Ovary (tissue), 9 donors: Measurements from ENCODE around the gene WNT3. TPM values are rescaled to one million over a fixed set of nuclear protein-coding genes. Genes with fewer than 3 reads are reported as not detected.

Experiments
- DNase-seq, 5 donors: peaks; one replicate each; pipeline ENCODE4 v3.0.0-alpha.2; 2019 to 2020
- H3K27ac ChIP-seq, 2 donors: fragments of 200-600 bp; one replicate each; pipeline versions ENCODE4 v1.5.1 to v1.8.0; 2019 to 2022
- H3K27me3 ChIP-seq: fragments of 200-600 bp; one replicate; pipeline ENCODE4 v1.8.0; 2022
- H3K36me3 ChIP-seq: fragments of 200-600 bp; sonication (generic); one replicate; pipeline ENCODE4 v1.5.1; 2019
- H3K4me1 ChIP-seq: one replicate; pipeline ENCODE4 v1.8.1; 2013; ENCODE audit warnings: mild to moderate bottlenecking, moderate library complexity; ENCODE audit not compliant: insufficient read depth
- H3K4me3 ChIP-seq: fragments of 200-600 bp; sonication (generic); one replicate; pipeline ENCODE4 v1.5.1; 2017
- H3K9me3 ChIP-seq, 2 donors: fragments of 200-600 bp in 1 of 2; sonication (generic) in 1 of 2; one replicate each; pipeline versions ENCODE4 v1.5.1 to v1.8.1; 2013 to 2019; ENCODE audit warnings: mild to moderate bottlenecking in 1 of 2, moderate library complexity in 1 of 2
- CTCF ChIP-seq, 3 donors: fragments of 450-650 bp in 2 of 3; fragments of 200-600 bp in 1 of 3; IDR thresholded peaks; one replicate each; pipeline versions ENCODE4 v1.5.1 to v1.8.0; 2016 to 2022; ENCODE audit warnings: antibody characterized with exemption in 3 of 3, mild to moderate bottlenecking in 1 of 3
- EP300 ChIP-seq: sonication (generic); formaldehyde crosslinking; IDR thresholded peaks from one replicate; pipeline ENCODE4 v1.6.1; 2017; ENCODE audit warnings: antibody characterized with exemption
- POLR2A ChIP-seq: fragments of 450-650 bp; IDR thresholded peaks from one replicate; pipeline ENCODE4 v1.6.1; 2017; ENCODE audit warnings: antibody characterized with exemption, mild to moderate bottlenecking, moderate library complexity
- WGBS, 3 donors: extraction: QIAGEN DNeasy Blood & Tissue Kit in 1 of 3; methylation state at CpG; one replicate each; pipeline versions ENCODE4 v1.1.5 to v1.1.7; 2013 to 2017; 5-methylcytosine and 5-hydroxymethylcytosine counted together
- intact Hi-C, 4 donors: fragments of 100-400 bp; cut with DNase I; formaldehyde crosslinking; loops; one replicate each; pipeline versions ENCODE4 v1.11.0 to v1.15.1; 2022 to 2023
- polyA plus RNA-seq, 2 donors: library from polyadenylated mRNA; stranded (reverse); fragments of 200-250 nt in 1 of 2; fragments of 350-450 nt in 1 of 2; fragmentation: Illumina TruSeq in 1 of 2; extraction: RNeasy Lipid Tissue Mini Kit (QIAGEN cat#74804) in 1 of 2; gene quantifications; one replicate each; pipeline ENCODE4 v1.2.3, GENCODE V29; 2013 to 2014
- total RNA-seq, 7 donors: library from RNA; depleted of rRNA in 2 of 7; stranded (reverse); fragments of >200 nt in 2 of 7; fragmentation: NEBNext Ultra II Directional in 3 of 7; extraction: Animal tissue kit (Norgen Biotek cat#: 25700) in 3 of 7; gene quantifications; one replicate each; pipeline versions ENCODE4 v1.1.0 to v1.2.4, GENCODE V29; 2016 to 2023
- donor health status: DM: no; HTN: no; CAD: no; lungs with moderate emphysema.
- donor health status: DM: no; HTN: no; CAD: no.
- donor health status: Bipolar disorder and iron deficiency.
- donor health status: DM: yes; HTN: yes; CAD: no.
- donor health status: DM: no; HTN: no; CAD: no.
- donor health status: DM: yes; HTN: yes; CAD: no.

The WNT3 gene
- total and polyA plus RNA-seq, 9 donors: 0.23 to 1.7 (median 0.57) TPM; not detected in 1

- WGBS, 3 donors: 56 to 58% (median 57%) methylated on average over 14 of the region's 14 CpGs
- no peaks in the 10 kb centered on the region for H3K4me1 ChIP-seq
- no peaks in the 10 kb centered on the region for H3K36me3 ChIP-seq
- DNase-seq: no peak
- no peak overlapping the region for H3K4me3 ChIP-seq
- intact Hi-C loops: no loop called here
- no peak for TF ChIP-seq EP300
- TF ChIP-seq POLR2A: no peak
- TF ChIP-seq CTCF (IDR thresholded peaks at IDR 0.05): no peak
- H3K27me3 ChIP-seq: no peaks in the 10 kb centered on the region
- no peak overlapping the region for H3K27ac ChIP-seq
- H3K9me3 ChIP-seq: no peaks in the 10 kb centered on the region
These were observed 13.3 kb upstream of the WNT3 start for GRCh38 chr17:46831573-46832330.

GRCh38 chr17:46827274-46827673, 8.8 kb upstream of the WNT3 start:
- no peak overlapping the region for H3K27ac ChIP-seq
- no peaks in the 10 kb centered on the region for H3K9me3 ChIP-seq
- TF ChIP-seq EP300 (no peak), POLR2A (no peak), CTCF (IDR thresholded peaks at IDR 0.05) (no peak)
- no peaks in the 10 kb centered on the region for H3K4me1 ChIP-seq
- intact Hi-C loops: no loop called here
- WGBS, 3 donors: 82 to 91% (median 85%) methylated on average over 2 of the region's 2 CpGs
- H3K4me3 ChIP-seq: no peak overlapping the region
- DNase-seq: no peak
- no peaks in the 10 kb centered on the region for H3K36me3 ChIP-seq
- H3K27me3 ChIP-seq: no peaks in the 10 kb centered on the region

- no peak overlapping the region for H3K4me3 ChIP-seq
- H3K36me3 ChIP-seq: no peaks in the 10 kb centered on the region
- no peaks in the 10 kb centered on the region for H3K9me3 ChIP-seq
- 33 to 56% (median 43%) methylated on average over 1 of the region's 1 CpG for whole genome bisulfite sequencing, 3 donors
- H3K4me1 ChIP-seq: no peaks in the 10 kb centered on the region
- DNase-seq: no peak
- TF ChIP-seq POLR2A: no peak
- TF ChIP-seq EP300: no peak
- H3K27ac ChIP-seq: no peak overlapping the region
- H3K27me3 ChIP-seq: no peaks in the 10 kb centered on the region
- intact Hi-C loops: no loop called here
These were observed 7.6 kb upstream of the WNT3 start for GRCh38 chr17:46826116-46826515.

GRCh38 chr17:46823657-46824056, 5.2 kb upstream of the WNT3 start:
- Histone ChIP-seq H3K27ac (no peak overlapping the region), H3K4me3 (no peak overlapping the region), H3K4me1 (peaks cover 4% of the 10 kb centered on the region), H3K36me3 (no peaks in the 10 kb centered on the region), H3K27me3 (no peaks in the 10 kb centered on the region), H3K9me3 (no peaks in the 10 kb centered on the region)
- 59 to 71% (median 64%) methylated on average over 8 of the region's 8 CpGs for WGBS, 3 donors
- TF ChIP-seq EP300 (no peak), CTCF (IDR thresholded peaks at IDR 0.05) (no peak)
- DNase-seq: no peak
- intact Hi-C loops: no loop called here

- Histone ChIP-seq H3K36me3 (no peaks in the 10 kb centered on the region), H3K27ac (no peak overlapping the region), H3K4me3 (no peak overlapping the region), H3K27me3 (no peaks in the 10 kb centered on the region), H3K4me1 (peaks cover 4% of the 10 kb centered on the region), H3K9me3 (no peaks in the 10 kb centered on the region)
- TF ChIP-seq POLR2A (no peak), EP300 (no peak), CTCF (IDR thresholded peaks at IDR 0.05) (no peak)
- WGBS, 3 donors: 13 to 29% (median 18%) methylated on average over 34 to 35 of the region's 35 CpGs
- intact Hi-C loops: no loop called here
- DNase-seq: no peak
These were observed 4.0 kb upstream of the WNT3 start for GRCh38 chr17:46822388-46822921.
